Thyroid gland (tissue), 4 donors: ENCODE results near the gene CRYBG3. TPM values are rescaled to one million over a fixed set of nuclear protein-coding genes. Genes with fewer than 3 reads are reported as not detected.
A peak's percentile ranks its signal among the peaks of the same experiment; 100 is the strongest.

Experiments
- DNase-seq, 2 donors: peaks; one replicate each; pipeline ENCODE4 v3.0.0-alpha.2; 2019
- H3K27ac ChIP-seq, 3 donors: fragments of 200-600 bp; sonication (generic); 1 replicate in 2 of 3; 2 replicates in 1 of 3; pipeline ENCODE4 v1.5.1; 2016 to 2019; ENCODE audit warnings: mild to moderate bottlenecking in 1 of 3, moderate library complexity in 1 of 3
- H3K27me3 ChIP-seq: fragments of 200-600 bp; sonication (generic); one replicate; pipeline ENCODE4 v1.5.1; 2019
- H3K36me3 ChIP-seq, 2 donors: fragments of 200-600 bp; sonication (generic); one replicate each; pipeline ENCODE4 v1.5.1; 2016 to 2019
- H3K4me1 ChIP-seq, 2 donors: fragments of 200-600 bp; sonication (generic); one replicate each; pipeline ENCODE4 v1.5.1; 2017 to 2019
- H3K4me3 ChIP-seq, 3 donors: fragments of 200-600 bp; sonication (generic); replicated peaks in 1 of 3; 1 replicate in 2 of 3; 2 replicates in 1 of 3; pipeline ENCODE4 v1.5.1; 2016; ENCODE audit warnings: mild to moderate bottlenecking in 1 of 3
- H3K9me3 ChIP-seq: fragments of 200-600 bp; sonication (generic); one replicate; pipeline ENCODE4 v1.5.1; 2017
- POLR2A ChIP-seq, 2 donors: fragments of 450-650 bp; IDR thresholded peaks; one replicate each; pipeline ENCODE4 v1.6.1; 2017; ENCODE audit warnings: antibody characterized with exemption in 2 of 2, mild to moderate bottlenecking in 2 of 2, moderate library complexity in 1 of 2
- WGBS, 2 donors: methylation state at CpG; one replicate each; pipeline ENCODE4 v1.1.5; 2017; 5-methylcytosine and 5-hydroxymethylcytosine counted together
- intact Hi-C: fragments of 100-400 bp; cut with DNase I; formaldehyde crosslinking; loops from one replicate; pipeline ENCODE4 v1.15.1; 2023
- total RNA-seq, 4 donors: library from RNA; depleted of rRNA; stranded (reverse); fragments of >200 nt; gene quantifications; one replicate each; pipeline ENCODE4 v1.2.3, GENCODE V29; 2016
- TF ChIP-seq, protein P1 (sequence below), 6 experiments: fragments of 200-600 bp in 3 of 6; fragments of 450-650 bp in 3 of 6; sonication (generic) in 3 of 6; IDR thresholded peaks; one replicate each; pipeline ENCODE4 v1.5.1; 2016 to 2019; ENCODE audit warnings: antibody characterized with exemption in 6 of 6, mild to moderate bottlenecking in 2 of 6, inconsistent platforms in 1 of 6, moderate library complexity in 1 of 6

Gene CRYBG3
- total RNA-seq, 4 donors from 2014 or later = 65.3 to 108 (median 79.4) TPM

DNA sequence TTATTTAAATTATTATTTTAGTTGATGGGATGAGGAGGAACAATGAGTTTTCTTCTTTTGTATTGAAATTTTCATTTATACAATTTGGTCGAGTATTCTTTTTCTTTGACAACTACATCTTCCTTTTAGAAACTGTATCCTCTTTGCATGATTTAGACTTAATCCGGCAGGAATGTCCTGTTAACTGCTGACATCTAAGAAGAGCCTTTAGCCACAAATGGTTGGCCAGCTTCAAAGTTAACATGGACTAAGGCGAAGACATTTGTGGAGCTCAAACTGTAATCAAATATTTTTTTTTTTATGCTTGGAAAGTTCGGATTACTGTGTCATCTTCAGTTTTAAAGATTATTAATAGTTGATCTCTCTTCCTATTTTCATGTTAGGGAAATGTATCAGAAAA lies 107.2 kb downstream of the CRYBG3 start:
- intact Hi-C loops = no loop called here
- TF ChIP-seq, protein P1, sequence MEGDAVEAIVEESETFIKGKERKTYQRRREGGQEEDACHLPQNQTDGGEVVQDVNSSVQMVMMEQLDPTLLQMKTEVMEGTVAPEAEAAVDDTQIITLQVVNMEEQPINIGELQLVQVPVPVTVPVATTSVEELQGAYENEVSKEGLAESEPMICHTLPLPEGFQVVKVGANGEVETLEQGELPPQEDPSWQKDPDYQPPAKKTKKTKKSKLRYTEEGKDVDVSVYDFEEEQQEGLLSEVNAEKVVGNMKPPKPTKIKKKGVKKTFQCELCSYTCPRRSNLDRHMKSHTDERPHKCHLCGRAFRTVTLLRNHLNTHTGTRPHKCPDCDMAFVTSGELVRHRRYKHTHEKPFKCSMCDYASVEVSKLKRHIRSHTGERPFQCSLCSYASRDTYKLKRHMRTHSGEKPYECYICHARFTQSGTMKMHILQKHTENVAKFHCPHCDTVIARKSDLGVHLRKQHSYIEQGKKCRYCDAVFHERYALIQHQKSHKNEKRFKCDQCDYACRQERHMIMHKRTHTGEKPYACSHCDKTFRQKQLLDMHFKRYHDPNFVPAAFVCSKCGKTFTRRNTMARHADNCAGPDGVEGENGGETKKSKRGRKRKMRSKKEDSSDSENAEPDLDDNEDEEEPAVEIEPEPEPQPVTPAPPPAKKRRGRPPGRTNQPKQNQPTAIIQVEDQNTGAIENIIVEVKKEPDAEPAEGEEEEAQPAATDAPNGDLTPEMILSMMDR (IDR thresholded peaks at IDR 0.05) = no peak
- TF ChIP-seq POLR2A (IDR thresholded peaks at IDR 0.05) = no peak

DNA sequence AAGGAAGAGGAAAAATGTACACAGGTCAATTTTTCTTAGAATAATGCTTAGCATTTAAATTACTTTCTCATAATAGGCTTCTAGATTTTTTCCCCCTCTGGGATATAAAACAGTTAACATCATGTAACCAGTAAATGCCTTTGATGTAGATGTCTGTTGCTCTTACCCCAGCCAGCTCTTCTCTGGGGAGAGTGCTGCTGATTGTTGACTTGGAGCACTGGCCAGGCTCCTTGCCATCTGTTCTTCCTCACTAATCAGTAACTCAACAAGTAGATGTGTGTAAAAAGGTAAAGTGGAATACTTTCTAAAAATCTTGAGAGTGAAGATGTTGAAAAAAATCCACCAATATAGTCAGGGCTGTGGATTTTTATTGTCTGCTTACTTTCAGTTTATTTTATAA lies 108.2 kb downstream of the CRYBG3 start:
- Histone ChIP-seq H3K27me3 (no peaks in the 10 kb centered on the region), H3K27ac (peak overlapping the region in 2 of 3 donors; percentile 20 to 43), H3K4me1 (peaks cover 4 to 6% of the 10 kb centered on the region in 2 donors), H3K4me3 (no peak overlapping the region), H3K36me3 (peaks cover 10 to 11% of the 10 kb centered on the region in 2 donors), H3K9me3 (no peaks in the 10 kb centered on the region)
- TF ChIP-seq, protein P1 (IDR thresholded peaks at IDR 0.05) = no peak
- no peak for TF ChIP-seq POLR2A (IDR thresholded peaks at IDR 0.05)
- peak; percentile 79 to 81 for DNase-seq
- intact Hi-C loops = no loop called here

More for the DNA sequence above, 107.2 kb downstream of the CRYBG3 start:
- Histone ChIP-seq H3K9me3 (no peaks in the 10 kb centered on the region), H3K36me3 (peaks cover 4 to 10% of the 10 kb centered on the region in 2 donors), H3K4me1 (peaks cover 4 to 6% of the 10 kb centered on the region in 2 donors), H3K27me3 (no peaks in the 10 kb centered on the region), H3K27ac (peak overlapping the region; percentile 20 to 43 (median 28)), H3K4me3 (no peak overlapping the region)
- WGBS, 2 donors = 89 to 90% methylated on average over 4 of the region's 4 CpGs
- no peak for DNase-seq

DNA sequence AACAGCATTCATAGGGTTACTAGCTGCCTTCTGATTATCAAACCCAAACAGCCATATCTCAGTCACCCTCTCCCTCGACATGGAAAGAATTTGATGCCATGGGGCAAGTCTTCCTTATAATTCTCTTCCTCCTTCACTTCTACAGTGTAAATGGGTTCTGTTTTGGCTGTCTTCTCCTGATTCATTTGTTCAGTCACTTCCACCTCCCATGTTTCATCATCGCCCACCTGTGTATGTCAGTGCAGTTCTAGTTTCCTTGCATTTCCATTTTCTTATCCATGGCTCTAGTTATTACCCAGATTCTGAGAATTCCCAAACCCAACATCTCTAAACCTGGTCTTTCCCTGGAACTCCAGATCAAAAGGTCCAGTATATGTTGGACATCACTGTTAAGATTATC lies 109.4 kb downstream of the CRYBG3 start:
- Histone ChIP-seq H3K9me3 (no peaks in the 10 kb centered on the region), H3K27ac (peak overlapping the region in 1 of 3 donors; percentile 21), H3K36me3 (peaks cover 10 to 11% of the 10 kb centered on the region in 2 donors), H3K27me3 (no peaks in the 10 kb centered on the region), H3K4me3 (no peak overlapping the region), H3K4me1 (peaks cover 8 to 16% of the 10 kb centered on the region in 2 donors)
- 48% methylated on average over 2 of the region's 2 CpGs for WGBS, 2 donors
- TF ChIP-seq, protein P1 (IDR thresholded peaks at IDR 0.05) = no peak
- TF ChIP-seq POLR2A (IDR thresholded peaks at IDR 0.05) = no peak
- intact Hi-C loops = no loop called here
- no peak for DNase-seq

DNA sequence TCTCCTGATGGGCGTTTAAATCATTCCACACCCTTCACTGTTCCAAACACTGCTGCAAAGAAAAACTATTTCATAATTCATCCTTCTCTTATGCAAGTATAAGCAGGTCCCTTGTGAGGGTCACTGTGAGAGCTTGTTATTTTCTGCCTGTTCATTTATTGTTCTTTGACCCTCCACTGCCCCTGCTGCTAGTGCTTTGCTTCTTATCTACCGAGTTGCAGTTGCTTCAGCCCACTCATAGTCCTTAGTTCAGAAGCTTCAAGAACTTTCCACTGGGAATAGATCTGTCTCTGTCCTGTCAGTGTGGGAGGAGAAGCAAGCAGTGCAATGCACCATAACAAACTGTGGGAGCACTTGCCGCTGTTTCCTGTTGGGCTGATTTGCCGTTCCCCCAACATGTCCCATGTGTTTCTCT lies 110.6 kb downstream of the CRYBG3 start:
- intact Hi-C loops = no loop called here
- Histone ChIP-seq H3K4me3 (no peak overlapping the region), H3K27ac (peak overlapping the region in 1 of 3 donors; percentile 13), H3K27me3 (no peaks in the 10 kb centered on the region), H3K4me1 (peaks cover 8 to 16% of the 10 kb centered on the region in 2 donors), H3K9me3 (no peaks in the 10 kb centered on the region), H3K36me3 (peaks cover 16 to 20% of the 10 kb centered on the region in 2 donors)
- TF ChIP-seq, protein P1 (IDR thresholded peaks at IDR 0.05) = no peak
- no peak for TF ChIP-seq POLR2A (IDR thresholded peaks at IDR 0.05)
- WGBS, 2 donors = 72 to 80% methylated on average over 4 of the region's 4 CpGs
- no peak for DNase-seq

DNA sequence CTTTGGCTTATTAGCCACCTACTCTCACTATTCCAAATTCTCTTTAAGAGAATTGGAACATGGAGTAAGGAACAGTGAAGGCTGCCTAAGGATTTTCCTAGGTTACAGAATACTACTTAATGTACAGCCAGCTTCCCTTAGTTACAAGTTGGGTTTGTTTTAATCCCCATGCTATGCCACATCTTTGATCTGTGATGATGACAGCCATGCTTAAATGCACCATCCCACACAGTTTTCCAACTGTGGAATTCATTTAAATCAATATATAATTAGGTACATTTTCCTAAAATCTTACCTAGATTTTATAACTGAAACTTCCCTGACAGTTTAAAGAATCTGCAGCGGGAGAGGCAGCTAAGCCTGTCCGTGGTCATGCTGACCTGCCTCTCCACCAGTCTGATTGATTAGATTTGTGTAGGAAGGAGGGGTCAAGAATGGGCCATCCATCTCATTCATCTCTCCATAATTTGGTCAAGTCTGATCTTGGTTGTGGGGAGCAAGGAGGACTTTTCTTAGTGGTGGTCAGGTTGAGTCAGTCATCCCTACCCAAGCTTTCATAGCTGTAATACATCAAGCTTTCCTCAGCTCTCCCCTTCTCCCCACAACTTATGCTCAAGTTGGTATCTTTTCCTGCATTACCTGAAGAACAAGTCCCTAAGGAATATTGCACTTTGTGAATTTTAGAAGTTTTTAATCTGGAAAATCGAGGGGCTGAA lies 113.3 kb downstream of the CRYBG3 start:
- WGBS, 2 donors = 97 to 98% methylated on average over 3 of the region's 3 CpGs
- no peak for DNase-seq
- intact Hi-C loops = no loop called here
- Histone ChIP-seq H3K27ac (peak overlapping the region; percentile 26 to 53 (median 30)), H3K4me3 (no peak overlapping the region), H3K4me1 (peaks cover 4 to 9% of the 10 kb centered on the region in 2 donors), H3K27me3 (no peaks in the 10 kb centered on the region), H3K9me3 (no peaks in the 10 kb centered on the region), H3K36me3 (peaks cover 21 to 26% of the 10 kb centered on the region in 2 donors)
- TF ChIP-seq POLR2A (IDR thresholded peaks at IDR 0.05) = no peak
- TF ChIP-seq, protein P1 (IDR thresholded peaks at IDR 0.05) = no peak
